H9 (cell line): Measurements from ENCODE around the gene GABRR2. TPM values are rescaled to one million over a fixed set of nuclear protein-coding genes. Genes with fewer than 3 reads are reported as not detected.

Source experiments
- DNase-seq: peaks from one replicate; pipeline ENCODE4 v3.0.0-alpha.2; 2017
- H2AFZ ChIP-seq: one replicate; pipeline ENCODE4 v1.6.1; 2013; ENCODE audit warnings: mild to moderate bottlenecking, low read length, control low read depth, moderate library complexity
- H2AK5ac ChIP-seq: 2 replicates; pipeline ENCODE4 v1.6.1; 2013; ENCODE audit warnings: low read length, control low read depth, mixed read lengths; ENCODE audit not compliant: insufficient read length
- H2BK120ac ChIP-seq: one replicate; pipeline ENCODE4 v1.6.1; 2013; ENCODE audit warnings: low read depth, mild to moderate bottlenecking, low read length, control low read depth, inconsistent platforms; ENCODE audit not compliant: poor library complexity, severe bottlenecking
- H2BK12ac ChIP-seq: 2 replicates; pipeline ENCODE4 v1.6.1; 2013; ENCODE audit warnings: low read length, control low read depth, mixed read lengths, low read depth; ENCODE audit not compliant: insufficient read length
- H2BK15ac ChIP-seq: 2 replicates; pipeline ENCODE4 v1.6.1; 2013; ENCODE audit warnings: low read depth, low read length, control low read depth
- H2BK20ac ChIP-seq: one replicate; pipeline ENCODE4 v1.6.1; 2013; ENCODE audit warnings: low read depth, mild to moderate bottlenecking, low read length, control low read depth, inconsistent platforms; ENCODE audit not compliant: poor library complexity, severe bottlenecking
- H2BK5ac ChIP-seq: 2 replicates; pipeline ENCODE4 v1.6.1; 2013; ENCODE audit warnings: low read length, control low read depth, mixed read lengths; ENCODE audit not compliant: insufficient read length
- H3K14ac ChIP-seq: 2 replicates; pipeline ENCODE4 v1.6.1; 2013; ENCODE audit warnings: low read length, control low read depth; ENCODE audit not compliant: insufficient read depth
- H3K18ac ChIP-seq: 2 replicates; pipeline ENCODE4 v1.6.1; 2013; ENCODE audit warnings: low read depth, mild to moderate bottlenecking, mixed read lengths, low read length, control low read depth; ENCODE audit not compliant: insufficient read length
- H3K23ac ChIP-seq: 2 replicates; pipeline ENCODE4 v1.6.1; 2013; ENCODE audit warnings: low read length, control low read depth, mixed read lengths, low read depth; ENCODE audit not compliant: insufficient read length
- H3K23me2 ChIP-seq: 2 replicates; pipeline ENCODE4 v1.6.1; 2013; ENCODE audit warnings: low read depth, mild to moderate bottlenecking, mixed read lengths, low read length, control low read depth; ENCODE audit not compliant: insufficient read length, poor library complexity, severe bottlenecking
- H3K27ac ChIP-seq: 2 replicates; pipeline ENCODE4 v1.5.1; 2013; ENCODE audit warnings: low read length, control low read depth, mixed read lengths, low read depth; ENCODE audit not compliant: insufficient read length
- H3K27me3 ChIP-seq: 2 replicates; pipeline ENCODE4 v1.6.1; 2013; ENCODE audit warnings: low read length, control low read depth, inconsistent platforms; ENCODE audit not compliant: insufficient read depth
- H3K4ac ChIP-seq: 2 replicates; pipeline ENCODE4 v1.6.1; 2013; ENCODE audit warnings: low read depth, mild to moderate bottlenecking, control low read depth, inconsistent platforms, low read length, moderate library complexity
- H3K4me1 ChIP-seq: 2 replicates; pipeline ENCODE4 v1.6.1; 2013; ENCODE audit warnings: low read length, control low read depth, inconsistent platforms; ENCODE audit not compliant: insufficient read depth
- H3K4me2 ChIP-seq: 2 replicates; pipeline ENCODE4 v1.6.1; 2013; ENCODE audit warnings: low read length, control low read depth, mixed read lengths; ENCODE audit not compliant: insufficient read length, insufficient read depth
- H3K56ac ChIP-seq: 2 replicates; pipeline ENCODE4 v1.6.1; 2013; ENCODE audit warnings: low read depth, mild to moderate bottlenecking, mixed read lengths, low read length, control low read depth; ENCODE audit not compliant: insufficient read length
- H3K79me1 ChIP-seq: 2 replicates; pipeline ENCODE4 v1.6.1; 2013; ENCODE audit warnings: low read depth, mild to moderate bottlenecking, moderate library complexity, low read length, control low read depth, inconsistent platforms; ENCODE audit not compliant: insufficient read depth, poor library complexity, severe bottlenecking
- H3K79me2 ChIP-seq: 2 replicates; pipeline ENCODE4 v1.6.1; 2013; ENCODE audit warnings: low read length, control low read depth, inconsistent platforms; ENCODE audit not compliant: insufficient read depth
- H3K9ac ChIP-seq: 2 replicates; pipeline ENCODE4 v1.6.1; 2013; ENCODE audit warnings: low read length, control low read depth, mixed read lengths; ENCODE audit not compliant: insufficient read length; ENCODE audit errors: extremely low read depth
- H3K9me3 ChIP-seq: one replicate; pipeline ENCODE4 v1.6.1; 2013; ENCODE audit warnings: low read depth, low read length, inconsistent platforms; ENCODE audit not compliant: control insufficient read depth
- H3T11ph ChIP-seq: one replicate; pipeline ENCODE4 v1.6.1; 2013; ENCODE audit warnings: mild to moderate bottlenecking, low read length, control low read depth, inconsistent platforms
- H4K20me1 ChIP-seq: one replicate; pipeline ENCODE4 v1.6.1; 2013; ENCODE audit not compliant: control insufficient read depth, insufficient read length, insufficient read depth
- H4K5ac ChIP-seq: 2 replicates; pipeline ENCODE4 v1.6.1; 2013; ENCODE audit warnings: low read depth, mild to moderate bottlenecking, mixed read lengths, low read length, control low read depth; ENCODE audit not compliant: insufficient read length
- H4K8ac ChIP-seq: replicated peaks from 2 replicates; pipeline ENCODE4 v1.6.1; 2013; ENCODE audit warnings: low read length, control low read depth, mixed read lengths, low read depth; ENCODE audit not compliant: insufficient read length
- H4K91ac ChIP-seq: 2 replicates; pipeline ENCODE4 v1.6.1; 2013; ENCODE audit warnings: low read depth, mild to moderate bottlenecking, moderate library complexity, mixed read lengths, low read length, control low read depth; ENCODE audit not compliant: insufficient read length
- H3K27ac Mint-ChIP-seq, 3 experiments: 2 replicates in 2 of 3; 3 replicates in 1 of 3; pipeline ENCODE4 v1.8.0; 2020 to 2021; ENCODE audit warnings: mixed read lengths in 3 of 3, mild to moderate bottlenecking in 1 of 3, moderate library complexity in 1 of 3
- H3K27me3 Mint-ChIP-seq: 2 replicates; pipeline ENCODE4 v1.8.0; 2021; ENCODE audit warnings: low read depth, mild to moderate bottlenecking, moderate library complexity, mixed read lengths
- H3K36me3 Mint-ChIP-seq, 3 experiments: 2 replicates in 2 of 3; 3 replicates in 1 of 3; pipeline ENCODE4 v1.8.0; 2020 to 2021; ENCODE audit warnings: low read depth in 3 of 3, mixed read lengths in 3 of 3; ENCODE audit not compliant: insufficient read depth in 1 of 3
- H3K4me1 Mint-ChIP-seq, 2 experiments: 2 replicates each; pipeline ENCODE4 v1.8.0; 2020; ENCODE audit warnings: mixed read lengths in 2 of 2
- H3K4me3 Mint-ChIP-seq, 2 experiments: 2 replicates in 1 of 2; 3 replicates in 1 of 2; pipeline ENCODE4 v1.8.0; 2020 to 2021; ENCODE audit warnings: mild to moderate bottlenecking in 2 of 2, mixed read lengths in 2 of 2, moderate library complexity in 1 of 2
- H3K9me3 Mint-ChIP-seq, 2 experiments: 2 replicates in 1 of 2; 3 replicates in 1 of 2; pipeline ENCODE4 v1.8.0; 2020; ENCODE audit warnings: mild to moderate bottlenecking in 2 of 2, mixed read lengths in 2 of 2, moderate library complexity in 1 of 2
- WGBS: extraction: QIAGEN DNeasy Blood & Tissue Kit; methylation state at CpG from one replicate; pipeline ENCODE4 v1.1.7; 2013; ENCODE audit warnings: missing lambda C conversion rate, low lambda C conversion rate, mixed read lengths; ENCODE audit not compliant: insufficient read length; ENCODE audit errors: extremely low coverage; 5-methylcytosine and 5-hydroxymethylcytosine counted together
- total RNA-seq: library from RNA; stranded (reverse); gene quantifications from 2 replicates; pipeline ENCODE4 v1.2.1, GENCODE V29; 2021
- TF ChIP-seq, protein P1 (sequence below): fragments of 200-600 bp; sonication (generic); conservative IDR thresholded peaks from 3 replicates; pipeline ENCODE4 v1.8.0; 2021; ENCODE audit warnings: antibody characterized with exemption, mild to moderate bottlenecking

GABRR2 gene
- total RNA-seq, 1 experiment from 2014 or later = not detected

DNA sequence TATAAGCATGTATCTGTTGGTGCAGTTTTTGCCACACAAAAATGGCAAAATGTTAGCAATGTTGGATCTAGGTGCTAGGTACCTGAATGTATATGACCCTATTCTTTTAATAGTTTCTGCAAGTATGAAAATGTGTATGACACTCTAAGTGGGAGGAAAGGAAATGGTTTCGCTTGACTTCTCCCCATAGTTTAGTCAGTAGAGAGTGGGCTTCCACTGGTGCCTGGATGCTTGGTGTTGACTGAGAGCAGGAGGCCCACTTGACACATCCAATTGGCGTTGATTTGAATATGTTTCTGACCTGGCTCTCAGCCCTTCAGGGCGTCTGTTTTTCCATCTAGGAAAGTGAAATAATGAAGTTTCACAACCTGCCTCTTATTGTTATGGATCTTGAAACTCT is 56.2 kb downstream of the GABRR2 start:
- no peak overlapping the region for H3K4ac ChIP-seq
- TF ChIP-seq, protein P1, sequence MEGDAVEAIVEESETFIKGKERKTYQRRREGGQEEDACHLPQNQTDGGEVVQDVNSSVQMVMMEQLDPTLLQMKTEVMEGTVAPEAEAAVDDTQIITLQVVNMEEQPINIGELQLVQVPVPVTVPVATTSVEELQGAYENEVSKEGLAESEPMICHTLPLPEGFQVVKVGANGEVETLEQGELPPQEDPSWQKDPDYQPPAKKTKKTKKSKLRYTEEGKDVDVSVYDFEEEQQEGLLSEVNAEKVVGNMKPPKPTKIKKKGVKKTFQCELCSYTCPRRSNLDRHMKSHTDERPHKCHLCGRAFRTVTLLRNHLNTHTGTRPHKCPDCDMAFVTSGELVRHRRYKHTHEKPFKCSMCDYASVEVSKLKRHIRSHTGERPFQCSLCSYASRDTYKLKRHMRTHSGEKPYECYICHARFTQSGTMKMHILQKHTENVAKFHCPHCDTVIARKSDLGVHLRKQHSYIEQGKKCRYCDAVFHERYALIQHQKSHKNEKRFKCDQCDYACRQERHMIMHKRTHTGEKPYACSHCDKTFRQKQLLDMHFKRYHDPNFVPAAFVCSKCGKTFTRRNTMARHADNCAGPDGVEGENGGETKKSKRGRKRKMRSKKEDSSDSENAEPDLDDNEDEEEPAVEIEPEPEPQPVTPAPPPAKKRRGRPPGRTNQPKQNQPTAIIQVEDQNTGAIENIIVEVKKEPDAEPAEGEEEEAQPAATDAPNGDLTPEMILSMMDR = no peak

More for the DNA sequence above, 56.2 kb downstream of the GABRR2 start:
- H2AFZ ChIP-seq = no peak overlapping the region
- H3K23me2 ChIP-seq = no peaks in the 10 kb centered on the region
- no peak overlapping the region for H2BK20ac ChIP-seq
- no peaks in the 10 kb centered on the region for H3K36me3 Mint-ChIP-seq
- no peak overlapping the region for H4K8ac ChIP-seq
- H4K20me1 ChIP-seq = no peaks in the 10 kb centered on the region
- no CpG with 5 or more reads among the region's 3 CpGs for WGBS
- H3K9me3 Mint-ChIP-seq = no peaks in the 10 kb centered on the region
- H3K4me1 Mint-ChIP-seq = no peaks in the 10 kb centered on the region
- no peaks in the 10 kb centered on the region for H3K9me3 ChIP-seq
- H3K56ac ChIP-seq = no peak overlapping the region
- no peak overlapping the region for H3K4me2 ChIP-seq
- H3T11ph ChIP-seq = no peak overlapping the region
- no peak overlapping the region for H3K9ac ChIP-seq
- H3K18ac ChIP-seq = no peak overlapping the region
- no peaks in the 10 kb centered on the region for H3K79me2 ChIP-seq
- H3K79me1 ChIP-seq = no peaks in the 10 kb centered on the region
- no peak overlapping the region for H2BK5ac ChIP-seq
- H2AK5ac ChIP-seq = no peak overlapping the region
- H3K4me3 Mint-ChIP-seq = no peak overlapping the region
- no peak overlapping the region for H3K14ac ChIP-seq
- H3K27me3 ChIP-seq = no peaks in the 10 kb centered on the region
- H2BK120ac ChIP-seq = no peak overlapping the region
- H3K27ac ChIP-seq = no peak overlapping the region
- no peaks in the 10 kb centered on the region for H3K4me1 ChIP-seq
- H2BK15ac ChIP-seq = no peak overlapping the region
- H2BK12ac ChIP-seq = no peak overlapping the region
- no peak for DNase-seq
- no peak overlapping the region for H4K91ac ChIP-seq
- H3K27me3 Mint-ChIP-seq = peaks cover 1% of the 10 kb centered on the region; the same call in 1 of the 2 replicates
- no peak overlapping the region for H4K5ac ChIP-seq
- no peak overlapping the region for H3K23ac ChIP-seq
- H3K27ac Mint-ChIP-seq = no peak overlapping the region; a peak in 1 of 7 replicates
